Testis (tissue), 3 donors: ENCODE data around the gene KANK2. TPM values are rescaled to one million over a fixed set of nuclear protein-coding genes. Genes with fewer than 3 reads are reported as not detected.

ENCODE experiments used
- DNase-seq: peaks from one replicate; pipeline ENCODE4 v3.0.0-alpha.2; 2019
- H3K27ac ChIP-seq, 2 donors: fragments of 200-600 bp; sonication (generic); one replicate each; pipeline ENCODE4 v1.5.1; 2019
- H3K27me3 ChIP-seq: fragments of 200-600 bp; sonication (generic); one replicate; pipeline ENCODE4 v1.5.1; 2019
- H3K36me3 ChIP-seq: fragments of 200-600 bp; sonication (generic); one replicate; pipeline ENCODE4 v1.5.1; 2017; ENCODE audit warnings: low read depth; ENCODE audit errors: missing control alignments
- H3K4me1 ChIP-seq: fragments of 200-600 bp; sonication (generic); one replicate; pipeline ENCODE4 v1.5.1; 2019
- H3K4me3 ChIP-seq, 2 donors: fragments of 200-600 bp; sonication (generic); one replicate each; pipeline ENCODE4 v1.5.1; 2017 to 2019
- H3K9me3 ChIP-seq: fragments of 200-600 bp; sonication (generic); one replicate; pipeline ENCODE4 v1.5.1; 2017
- POLR2A ChIP-seq: fragments of 450-650 bp; IDR thresholded peaks from one replicate; pipeline ENCODE4 v1.6.1; 2017; ENCODE audit warnings: antibody characterized with exemption, mild to moderate bottlenecking, moderate library complexity
- WGBS, 2 donors: methylation state at CpG; one replicate each; pipeline ENCODE4 v1.1.5; 2018; 5-methylcytosine and 5-hydroxymethylcytosine counted together
- intact Hi-C: fragments of 100-400 bp; cut with DNase I; formaldehyde crosslinking; loops from one replicate; pipeline ENCODE4 v1.15.1; 2023; ENCODE audit warnings: low total_unique reads
- polyA plus RNA-seq: library from polyadenylated mRNA; stranded (reverse); fragments of 350-450 nt; fragmentation: Illumina TruSeq; extraction: RNeasy Lipid Tissue Mini Kit (QIAGEN cat#74804); gene quantifications from one replicate; pipeline ENCODE4 v1.2.3, GENCODE V29; 2014; ENCODE audit warnings: low read depth, low replicate concordance; ENCODE audit not compliant: insufficient read depth
- total RNA-seq, 2 donors: library from RNA; depleted of rRNA; stranded (reverse); fragments of >200 nt; gene quantifications; one replicate each; pipeline ENCODE4 v1.2.3, GENCODE V29; 2016
- TF ChIP-seq, protein P1 (sequence below), 3 experiments: fragments of 450-650 bp in 2 of 3; fragments of 200-600 bp in 1 of 3; sonication (generic) in 1 of 3; IDR thresholded peaks; one replicate each; pipeline ENCODE4 v1.5.1; 2016 to 2019; ENCODE audit warnings: antibody characterized with exemption in 3 of 3, mild to moderate bottlenecking in 2 of 3, moderate library complexity in 1 of 3

Gene KANK2
- total and polyA plus RNA-seq, 3 donors from 2014 or later, result 77.7 to 161 (median 98.9) TPM

DNA sequence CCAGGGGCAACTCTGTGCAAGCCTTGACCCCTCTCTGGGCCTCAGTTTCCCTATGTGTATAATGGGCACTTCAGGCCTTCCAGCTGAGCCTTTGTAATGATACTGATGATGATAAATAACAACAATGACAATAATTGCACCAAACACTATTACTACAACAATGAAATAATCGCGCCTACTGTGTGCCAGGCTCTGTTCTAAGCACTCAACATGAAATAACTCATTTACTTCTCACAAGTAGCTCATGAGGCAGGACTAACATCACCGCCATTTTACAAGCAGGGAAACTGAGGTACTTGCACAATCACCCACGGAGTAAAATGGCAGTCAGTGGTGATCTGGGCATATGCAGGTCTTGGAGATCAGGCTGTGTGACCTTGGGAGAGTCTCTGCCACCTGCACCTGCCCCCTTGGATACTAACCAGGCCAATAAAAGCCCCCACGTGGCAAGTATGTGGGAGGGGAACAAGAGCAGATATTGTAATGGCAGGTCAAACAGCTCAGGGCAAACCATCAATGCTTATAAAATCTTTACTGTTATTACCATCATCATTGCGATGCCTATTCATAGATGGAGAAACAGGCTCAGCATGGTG lies 41.5 kb upstream of the KANK2 start:
- H3K4me3 ChIP-seq, result no peak overlapping the region
- no peaks in the 10 kb centered on the region for H3K36me3 ChIP-seq
- 81 to 90% methylated on average over 6 of the region's 6 CpGs for WGBS, 2 donors

DNA sequence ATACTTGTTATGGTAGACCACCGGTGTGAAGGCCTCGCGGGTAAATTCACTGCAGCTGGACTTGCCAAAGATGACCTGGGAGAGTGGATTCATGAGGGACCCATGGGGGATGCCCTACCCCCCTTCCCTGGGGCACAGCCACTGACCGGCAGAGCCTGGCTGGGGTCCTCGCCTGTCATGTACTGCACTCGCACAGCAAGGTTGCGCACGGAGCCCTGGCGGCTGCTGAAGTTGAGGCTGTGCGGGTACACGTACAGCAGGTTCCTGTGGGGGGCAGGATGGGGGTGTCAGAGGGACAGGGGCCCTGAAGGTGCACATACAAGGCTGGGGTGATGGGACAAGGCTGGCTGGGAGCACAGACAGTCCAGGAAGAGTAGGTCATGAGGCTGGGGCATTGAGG lies 40.7 kb upstream of the KANK2 start:
- DNase-seq, result no peak
- Histone ChIP-seq H3K27ac (no peak overlapping the region), H3K27me3 (no peaks in the 10 kb centered on the region), H3K4me3 (no peak overlapping the region), H3K4me1 (peaks cover 1% of the 10 kb centered on the region), H3K9me3 (no peaks in the 10 kb centered on the region), H3K36me3 (no peaks in the 10 kb centered on the region)
- intact Hi-C loops, result no loop called here
- 86 to 97% methylated on average over 10 to 11 of the region's 11 CpGs for WGBS, 2 donors
- TF ChIP-seq, protein P1, sequence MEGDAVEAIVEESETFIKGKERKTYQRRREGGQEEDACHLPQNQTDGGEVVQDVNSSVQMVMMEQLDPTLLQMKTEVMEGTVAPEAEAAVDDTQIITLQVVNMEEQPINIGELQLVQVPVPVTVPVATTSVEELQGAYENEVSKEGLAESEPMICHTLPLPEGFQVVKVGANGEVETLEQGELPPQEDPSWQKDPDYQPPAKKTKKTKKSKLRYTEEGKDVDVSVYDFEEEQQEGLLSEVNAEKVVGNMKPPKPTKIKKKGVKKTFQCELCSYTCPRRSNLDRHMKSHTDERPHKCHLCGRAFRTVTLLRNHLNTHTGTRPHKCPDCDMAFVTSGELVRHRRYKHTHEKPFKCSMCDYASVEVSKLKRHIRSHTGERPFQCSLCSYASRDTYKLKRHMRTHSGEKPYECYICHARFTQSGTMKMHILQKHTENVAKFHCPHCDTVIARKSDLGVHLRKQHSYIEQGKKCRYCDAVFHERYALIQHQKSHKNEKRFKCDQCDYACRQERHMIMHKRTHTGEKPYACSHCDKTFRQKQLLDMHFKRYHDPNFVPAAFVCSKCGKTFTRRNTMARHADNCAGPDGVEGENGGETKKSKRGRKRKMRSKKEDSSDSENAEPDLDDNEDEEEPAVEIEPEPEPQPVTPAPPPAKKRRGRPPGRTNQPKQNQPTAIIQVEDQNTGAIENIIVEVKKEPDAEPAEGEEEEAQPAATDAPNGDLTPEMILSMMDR (IDR thresholded peaks at IDR 0.05), result no peak
- no peak for TF ChIP-seq POLR2A

More for the DNA sequence above, 41.5 kb upstream of the KANK2 start:
- no peak for TF ChIP-seq POLR2A
- TF ChIP-seq, protein P1 (IDR thresholded peaks at IDR 0.05), result no peak
- Histone ChIP-seq H3K27ac (no peak overlapping the region), H3K4me1 (peaks cover 8% of the 10 kb centered on the region), H3K9me3 (no peaks in the 10 kb centered on the region), H3K27me3 (no peaks in the 10 kb centered on the region)
- intact Hi-C loops, result no loop called here
- no peak for DNase-seq

DNA sequence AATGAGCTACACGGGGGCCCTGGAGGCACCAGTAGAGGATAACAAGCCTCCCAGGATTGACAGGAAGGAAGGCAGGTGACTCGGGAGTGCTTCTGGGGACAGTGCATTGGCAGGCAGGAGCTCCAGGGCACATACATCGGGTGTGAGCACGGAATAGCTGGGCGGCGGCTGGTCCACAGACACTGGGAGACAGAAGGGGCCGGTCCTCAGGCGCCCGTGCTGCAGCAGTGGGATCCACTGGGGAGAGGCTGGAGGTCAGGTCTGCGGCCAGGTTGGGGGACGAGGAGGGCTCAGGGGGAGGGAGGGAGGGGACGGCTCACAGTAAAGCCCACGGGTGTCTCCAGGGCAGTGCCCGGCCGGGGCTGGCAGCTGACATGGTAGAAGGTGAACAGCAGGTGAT lies 40.0 kb upstream of the KANK2 start:
- no peaks in the 10 kb centered on the region for H3K36me3 ChIP-seq
- intact Hi-C loops, result no loop called here
- H3K27ac ChIP-seq, result no peak overlapping the region
- no peaks in the 10 kb centered on the region for H3K27me3 ChIP-seq
- no peak for TF ChIP-seq POLR2A
- TF ChIP-seq, protein P1 (IDR thresholded peaks at IDR 0.05), result no peak
- H3K4me3 ChIP-seq, result no peak overlapping the region
- no peaks in the 10 kb centered on the region for H3K4me1 ChIP-seq
- no peaks in the 10 kb centered on the region for H3K9me3 ChIP-seq
- 83% methylated on average over 15 of the region's 15 CpGs for WGBS, 2 donors
- DNase-seq, result no peak

DNA sequence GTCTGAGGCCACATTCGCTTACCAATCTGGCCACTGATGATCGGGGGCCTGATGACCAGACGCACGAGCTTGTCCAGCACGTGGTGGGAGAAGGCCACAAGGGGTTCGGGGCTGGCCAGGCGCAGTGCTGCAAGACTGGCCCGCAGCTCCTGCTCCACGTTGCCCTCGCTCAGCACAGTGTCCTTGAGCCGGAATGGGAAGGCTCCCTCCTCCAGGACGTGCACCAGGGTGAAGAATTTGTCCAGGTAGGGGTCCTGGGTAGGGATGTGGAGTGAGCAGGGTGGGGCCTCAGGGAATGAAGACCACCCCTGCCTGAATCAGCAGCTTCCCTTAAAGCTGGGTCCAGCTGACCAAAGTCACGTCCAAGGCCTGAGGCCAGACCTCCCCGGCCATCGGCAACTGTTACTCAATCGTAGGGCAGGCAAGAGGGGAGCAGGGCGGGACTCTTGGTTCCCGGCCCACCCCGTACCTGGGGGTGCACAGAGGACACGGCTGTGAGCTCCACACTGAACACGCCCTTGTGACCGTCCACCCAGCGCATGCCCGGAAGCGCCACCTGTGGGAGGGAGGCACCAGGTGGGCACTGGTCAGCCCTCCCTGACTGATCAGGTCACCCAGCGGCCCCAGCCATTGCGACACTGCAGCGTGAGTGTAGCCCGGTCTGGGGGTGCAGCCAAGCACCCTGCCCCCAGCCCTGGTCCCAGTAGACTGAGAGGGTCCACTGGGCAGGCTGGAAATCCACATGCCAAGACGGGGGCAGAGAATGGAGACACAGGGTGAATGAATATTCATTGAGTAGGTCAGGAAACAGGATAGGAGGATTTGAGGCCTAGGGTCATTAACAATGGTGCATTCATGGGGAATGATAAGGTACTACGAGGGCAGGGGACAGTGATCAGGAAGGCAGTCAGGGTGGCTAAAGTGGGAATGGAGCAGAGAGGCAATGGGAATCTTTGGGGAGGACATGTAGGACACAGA lies 39.3 kb upstream of the KANK2 start:
- 92 to 93% methylated on average over 14 to 31 of the region's 31 CpGs for WGBS, 2 donors
- Histone ChIP-seq H3K9me3 (no peaks in the 10 kb centered on the region), H3K36me3 (no peaks in the 10 kb centered on the region), H3K27ac (no peak overlapping the region), H3K4me3 (no peak overlapping the region), H3K4me1 (no peaks in the 10 kb centered on the region), H3K27me3 (no peaks in the 10 kb centered on the region)
- no peak for TF ChIP-seq POLR2A
- TF ChIP-seq, protein P1 (IDR thresholded peaks at IDR 0.05), result no peak
- DNase-seq, result no peak
- intact Hi-C loops, result no loop called here
